NCI-H1105 treated with DMSO at 0.1 percent for 48 hours (cell line): Measurements from ENCODE around the gene PPP1R37.
A peak's percentile ranks its signal among the peaks of the same experiment; 100 is the strongest.
"Not testable (repeated sequence)": the region's sequence is repeated elsewhere in the genome, so short reads cannot be mapped to it uniquely, and the experiment has no call there.

Experiments
- DNase-seq: peaks from one replicate; lab custom pipeline; 2025; lab: John Stamatoyannopoulos, UW

The PPP1R37 gene

GRCh38 chr19:45115809-45116615, 23.0 kb downstream of the PPP1R37 start:
- no peak for DNase-seq

GRCh38 chr19:45117167-45117594, 24.2 kb downstream of the PPP1R37 start:
- DNase-seq, result no peak

- DNase-seq, result no peak
These were observed 24.7 kb downstream of the PPP1R37 start for GRCh38 chr19:45117671-45118070.

GRCh38 chr19:45118106-45118505, 25.1 kb downstream of the PPP1R37 start:
- no peak for DNase-seq

- DNase-seq, result not testable (repeated sequence)
These were observed 25.8 kb downstream of the PPP1R37 start for GRCh38 chr19:45118591-45119355.

- DNase-seq, result no peak
These were observed 26.6 kb downstream of the PPP1R37 start for GRCh38 chr19:45119582-45119981.

- no peak for DNase-seq
These were observed 28.9 kb downstream of the PPP1R37 start for GRCh38 chr19:45121827-45122345.

- DNase-seq, result no peak
These were observed 29.9 kb downstream of the PPP1R37 start for GRCh38 chr19:45122832-45123231.

- no peak for DNase-seq
These were observed 30.5 kb downstream of the PPP1R37 start for GRCh38 chr19:45123440-45123850.

- no peak for DNase-seq
These were observed 31.0 kb downstream of the PPP1R37 start for GRCh38 chr19:45124021-45124420.

- no peak for DNase-seq
These were observed 32.4 kb downstream of the PPP1R37 start for GRCh38 chr19:45125360-45125759.

- DNase-seq, result peak; percentile 4
These were observed 33.1 kb downstream of the PPP1R37 start for GRCh38 chr19:45125975-45126493.

- no peak for DNase-seq
These were observed 33.7 kb downstream of the PPP1R37 start for GRCh38 chr19:45126654-45127053.

- no peak for DNase-seq
These were observed 35.2 kb downstream of the PPP1R37 start for GRCh38 chr19:45128146-45128545.

GRCh38 chr19:45128806-45129205, 35.8 kb downstream of the PPP1R37 start:
- no peak for DNase-seq

- DNase-seq, result no peak
These were observed 37.3 kb downstream of the PPP1R37 start for GRCh38 chr19:45130236-45130635.

- DNase-seq, result peak; percentile 96
These were observed 38.1 kb downstream of the PPP1R37 start for GRCh38 chr19:45130888-45131615.

- no peak for DNase-seq
These were observed 40.7 kb downstream of the PPP1R37 start for GRCh38 chr19:45133661-45134060.

- no peak for DNase-seq
These were observed 42.4 kb downstream of the PPP1R37 start for GRCh38 chr19:45135176-45135885.

GRCh38 chr19:45136507-45137178, 43.7 kb downstream of the PPP1R37 start:
- no peak for DNase-seq
